Ovary (tissue), 9 donors: ENCODE results near the gene GAMT. TPM values are rescaled to one million over a fixed set of nuclear protein-coding genes. Genes with fewer than 3 reads are reported as not detected.
A peak's percentile ranks its signal among the peaks of the same experiment; 100 is the strongest.

Experiments used
- DNase-seq, 5 donors: peaks; one replicate each; pipeline ENCODE4 v3.0.0-alpha.2; 2019 to 2020
- H3K27ac ChIP-seq, 2 donors: fragments of 200-600 bp; one replicate each; pipeline versions ENCODE4 v1.5.1 to v1.8.0; 2019 to 2022
- H3K27me3 ChIP-seq: fragments of 200-600 bp; one replicate; pipeline ENCODE4 v1.8.0; 2022
- H3K36me3 ChIP-seq: fragments of 200-600 bp; sonication (generic); one replicate; pipeline ENCODE4 v1.5.1; 2019
- H3K4me1 ChIP-seq: one replicate; pipeline ENCODE4 v1.8.1; 2013; ENCODE audit warnings: mild to moderate bottlenecking, moderate library complexity; ENCODE audit not compliant: insufficient read depth
- H3K4me3 ChIP-seq: fragments of 200-600 bp; sonication (generic); one replicate; pipeline ENCODE4 v1.5.1; 2017
- H3K9me3 ChIP-seq, 2 donors: fragments of 200-600 bp in 1 of 2; sonication (generic) in 1 of 2; one replicate each; pipeline versions ENCODE4 v1.5.1 to v1.8.1; 2013 to 2019; ENCODE audit warnings: mild to moderate bottlenecking in 1 of 2, moderate library complexity in 1 of 2
- CTCF ChIP-seq, 3 donors: fragments of 450-650 bp in 2 of 3; fragments of 200-600 bp in 1 of 3; IDR thresholded peaks; one replicate each; pipeline versions ENCODE4 v1.5.1 to v1.8.0; 2016 to 2022; ENCODE audit warnings: antibody characterized with exemption in 3 of 3, mild to moderate bottlenecking in 1 of 3
- EP300 ChIP-seq: sonication (generic); formaldehyde crosslinking; IDR thresholded peaks from one replicate; pipeline ENCODE4 v1.6.1; 2017; ENCODE audit warnings: antibody characterized with exemption
- POLR2A ChIP-seq: fragments of 450-650 bp; IDR thresholded peaks from one replicate; pipeline ENCODE4 v1.6.1; 2017; ENCODE audit warnings: antibody characterized with exemption, mild to moderate bottlenecking, moderate library complexity
- WGBS, 3 donors: extraction: QIAGEN DNeasy Blood & Tissue Kit in 1 of 3; methylation state at CpG; one replicate each; pipeline versions ENCODE4 v1.1.5 to v1.1.7; 2013 to 2017; 5-methylcytosine and 5-hydroxymethylcytosine counted together
- intact Hi-C, 4 donors: fragments of 100-400 bp; cut with DNase I; formaldehyde crosslinking; loops; one replicate each; pipeline versions ENCODE4 v1.11.0 to v1.15.1; 2022 to 2023
- polyA plus RNA-seq, 2 donors: library from polyadenylated mRNA; stranded (reverse); fragments of 200-250 nt in 1 of 2; fragments of 350-450 nt in 1 of 2; fragmentation: Illumina TruSeq in 1 of 2; extraction: RNeasy Lipid Tissue Mini Kit (QIAGEN cat#74804) in 1 of 2; gene quantifications; one replicate each; pipeline ENCODE4 v1.2.3, GENCODE V29; 2013 to 2014
- total RNA-seq, 7 donors: library from RNA; depleted of rRNA in 2 of 7; stranded (reverse); fragments of >200 nt in 2 of 7; fragmentation: NEBNext Ultra II Directional in 3 of 7; extraction: Animal tissue kit (Norgen Biotek cat#: 25700) in 3 of 7; gene quantifications; one replicate each; pipeline versions ENCODE4 v1.1.0 to v1.2.4, GENCODE V29; 2016 to 2023
- donor health status: DM: no; HTN: no; CAD: no; lungs with moderate emphysema.
- donor health status: DM: no; HTN: no; CAD: no.
- donor health status: Bipolar disorder and iron deficiency.
- donor health status: DM: yes; HTN: yes; CAD: no.
- donor health status: DM: no; HTN: no; CAD: no.
- donor health status: DM: yes; HTN: yes; CAD: no.

GAMT gene
- total and polyA plus RNA-seq, 9 donors, result 8.0 to 34.1 (median 17.0) TPM

DNA sequence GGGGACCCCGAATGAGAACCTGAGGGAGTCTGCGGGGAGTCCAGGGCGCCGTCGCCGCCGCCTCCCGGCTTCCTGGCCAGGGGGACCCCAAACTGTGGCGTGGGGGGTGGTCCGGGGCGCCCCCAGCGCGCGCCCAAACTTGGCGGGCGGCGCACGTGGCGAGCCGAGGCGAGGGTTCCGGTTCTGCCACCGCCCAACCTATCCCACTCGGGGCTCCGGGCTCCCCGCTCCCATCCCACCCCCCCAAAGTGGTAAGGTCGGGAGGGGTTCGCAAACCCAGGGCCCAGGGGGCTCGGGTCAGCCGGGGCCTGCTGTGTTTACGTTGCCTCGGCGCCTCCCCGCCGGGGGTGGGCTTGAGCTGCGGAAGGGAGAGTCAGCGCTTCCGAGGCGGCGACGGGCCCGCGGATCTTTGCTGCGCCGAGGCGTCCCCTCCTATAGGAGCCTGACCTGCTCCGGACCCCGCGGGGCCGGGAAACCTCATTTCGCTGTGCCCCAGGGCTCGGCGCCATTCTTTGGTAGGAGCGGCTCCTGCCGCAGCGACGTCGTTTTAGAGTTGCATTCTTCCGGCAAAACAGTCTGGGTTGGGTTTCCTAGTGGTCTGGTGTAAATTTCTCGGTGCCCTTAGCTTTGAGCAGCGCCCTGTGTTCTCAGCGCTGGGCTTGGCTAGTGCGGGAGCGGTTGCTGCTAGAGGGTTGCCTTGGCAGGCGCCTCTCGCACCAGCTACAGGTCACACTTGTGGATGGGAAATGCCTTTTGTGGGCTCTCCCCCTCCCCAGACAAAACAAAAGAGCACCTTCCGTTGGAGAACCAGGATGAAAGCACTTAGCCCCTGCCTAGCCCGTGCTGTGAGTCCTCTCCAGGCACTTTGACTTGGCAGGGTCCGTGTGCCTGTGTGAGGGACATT, 7.2 kb upstream of the GAMT start:
- H3K4me3 ChIP-seq, result peak overlapping the region; percentile 87
- H3K27me3 ChIP-seq, result no peaks in the 10 kb centered on the region
- H3K9me3 ChIP-seq, result no peaks in the 10 kb centered on the region
- peaks cover 37% of the 10 kb centered on the region for H3K4me1 ChIP-seq
- 0 to 1% (median 1%) methylated on average over 32 to 69 of the region's 69 CpGs for WGBS, 3 donors
- peak overlapping the region; percentile 55 to 75 for H3K27ac ChIP-seq
- no peaks in the 10 kb centered on the region for H3K36me3 ChIP-seq
- intact Hi-C loops, result no loop called here
- no peak for TF ChIP-seq POLR2A
- TF ChIP-seq CTCF (IDR thresholded peaks at IDR 0.05), result no peak
- TF ChIP-seq EP300, result no peak
- peak in 3 of 5 donors; percentile 50 to 68 (median 63) for DNase-seq

- DNase-seq, result peak; percentile 53 to 77 (median 74)
- Histone ChIP-seq H3K4me1 (peaks cover 37% of the 10 kb centered on the region), H3K27ac (peak within 1 kb of the TSS; percentile 55 to 75), H3K9me3 (no peaks in the 10 kb centered on the region), H3K36me3 (no peaks in the 10 kb centered on the region), H3K4me3 (peak within 1 kb of the TSS; percentile 87), H3K27me3 (no peaks in the 10 kb centered on the region)
- intact Hi-C loops, result no loop called here
- 0 to 3% (median 1%) methylated on average over 6 to 118 of the region's 121 CpGs for WGBS, 3 donors
- peak; percentile 39 for TF ChIP-seq POLR2A
- TF ChIP-seq EP300, result no peak
Observed at GRCh38 chr19:1407528-1408299, 6.4 kb upstream of the GAMT start, which contains the start of gene DAZAP1. Gene DAZAP1 (plus strand): TSS chr19:1407586. CDS start chr19:1407774, 188 bp downstream.

DNA sequence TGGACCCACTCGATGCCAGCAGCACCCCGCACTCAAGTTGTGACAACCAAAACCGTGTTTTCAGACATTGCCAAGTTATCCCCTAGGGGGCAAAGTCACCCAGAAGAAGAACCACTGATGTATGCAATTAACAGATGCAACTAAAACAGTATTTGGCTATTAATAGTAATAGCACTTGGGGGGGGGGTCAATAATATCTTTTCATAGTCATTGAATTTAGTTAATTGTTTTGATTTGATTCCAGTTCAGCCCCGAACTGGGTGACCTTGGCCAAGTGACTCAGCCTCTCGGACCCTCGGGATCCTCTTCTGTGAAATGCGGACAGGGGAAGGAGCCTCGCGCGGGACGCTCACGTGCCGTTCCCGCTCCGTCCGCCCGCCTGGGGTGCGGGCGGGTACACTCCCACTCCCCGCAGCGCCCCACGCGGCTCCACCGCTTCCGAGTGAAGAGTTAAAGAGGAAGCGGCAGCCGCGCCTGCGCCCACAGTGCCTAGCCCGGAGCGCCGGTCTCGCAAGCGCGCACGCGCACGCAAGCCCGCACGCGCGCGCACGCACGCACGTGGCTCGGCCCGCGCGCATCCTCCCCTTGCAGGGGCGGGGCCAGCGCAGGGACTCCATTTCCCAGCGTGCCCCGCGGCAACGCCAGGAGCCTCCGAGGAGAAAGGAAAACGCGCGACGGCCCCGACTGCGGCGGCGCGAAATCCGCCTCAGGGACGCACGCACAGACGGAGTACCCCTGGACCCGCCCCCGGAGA, 5.6 kb upstream of the GAMT start:
- Histone ChIP-seq H3K9me3 (no peaks in the 10 kb centered on the region), H3K36me3 (no peaks in the 10 kb centered on the region), H3K27ac (no peak overlapping the region), H3K4me3 (peak overlapping the region; percentile 51), H3K4me1 (peaks cover 33% of the 10 kb centered on the region), H3K27me3 (no peaks in the 10 kb centered on the region)
- intact Hi-C loops, result no loop called here
- no peak for TF ChIP-seq EP300
- peak in 1 of 3 donors; percentile 27 for TF ChIP-seq CTCF (IDR thresholded peaks at IDR 0.05)
- peak; percentile 99 to 100 (median 99) for DNase-seq
- WGBS, 3 donors, result 0 to 1% (median 0%) methylated on average over 30 to 72 of the region's 72 CpGs

- no peaks in the 10 kb centered on the region for H3K9me3 ChIP-seq
- no peak overlapping the region for H3K27ac ChIP-seq
- peaks cover 19% of the 10 kb centered on the region for H3K4me1 ChIP-seq
- TF ChIP-seq POLR2A (no peak), CTCF (IDR thresholded peaks at IDR 0.05) (no peak), EP300 (no peak)
- intact Hi-C loops, result no loop called here
- WGBS, 3 donors, result 52 to 54% (median 52%) methylated on average over 19 to 25 of the region's 25 CpGs
- H3K36me3 ChIP-seq, result no peaks in the 10 kb centered on the region
- no peaks in the 10 kb centered on the region for H3K27me3 ChIP-seq
- H3K4me3 ChIP-seq, result no peak overlapping the region
- no peak for DNase-seq
Observed at GRCh38 chr19:1402411-1403070, 1.2 kb upstream of the GAMT start.
